ENCODE data around the gene RMND5B.

The RMND5B gene

DNA sequence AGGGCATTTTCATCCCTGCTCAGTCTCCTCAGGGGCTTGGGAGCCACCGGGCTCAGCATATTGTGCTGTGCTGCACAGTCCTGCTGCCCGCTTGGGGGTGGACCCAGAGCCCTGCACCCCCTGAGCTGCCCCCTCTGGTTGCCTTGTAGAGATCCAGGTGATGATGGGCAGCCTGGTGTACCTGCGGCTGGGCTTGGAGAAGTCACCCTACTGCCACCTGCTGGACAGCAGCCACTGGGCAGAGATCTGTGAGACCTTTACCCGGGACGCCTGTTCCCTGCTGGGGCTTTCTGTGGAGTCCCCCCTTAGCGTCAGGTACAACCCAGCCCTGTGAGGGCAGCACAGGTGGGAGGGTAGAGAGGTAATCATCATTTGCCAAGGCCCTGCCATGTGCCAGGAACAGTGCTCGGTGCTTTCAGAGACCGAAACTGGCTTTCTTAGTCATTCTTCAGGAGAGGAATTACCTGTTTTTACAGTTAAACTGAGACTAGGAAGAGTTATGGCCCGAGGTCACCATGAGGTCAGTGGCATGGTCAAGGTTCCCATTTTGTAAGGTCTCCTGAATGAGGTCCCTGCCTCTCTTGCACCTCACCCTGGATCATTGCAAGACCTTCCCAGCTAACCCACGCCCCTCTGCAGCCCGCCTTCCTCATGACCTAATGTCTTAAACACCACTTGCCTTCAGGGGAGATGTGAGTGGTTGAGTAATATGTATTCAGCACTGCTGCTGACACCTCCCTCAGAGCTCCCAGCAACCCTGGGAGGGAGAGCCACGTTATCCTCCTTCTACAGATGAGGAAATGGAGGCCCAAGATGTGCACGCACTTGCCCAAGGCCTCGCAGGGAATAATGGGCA lies 15.4 kb downstream of the RMND5B start:
- no peak for TF ChIP-seq MYC (IDR thresholded peaks at IDR 0.05; ENCODE audit: low read depth, low read length)
- TF ChIP-seq POLR2A (IDR thresholded peaks at IDR 0.05; ENCODE audit: extremely low read depth, insufficient read length) = no peak
- TF ChIP-seq, protein P1, sequence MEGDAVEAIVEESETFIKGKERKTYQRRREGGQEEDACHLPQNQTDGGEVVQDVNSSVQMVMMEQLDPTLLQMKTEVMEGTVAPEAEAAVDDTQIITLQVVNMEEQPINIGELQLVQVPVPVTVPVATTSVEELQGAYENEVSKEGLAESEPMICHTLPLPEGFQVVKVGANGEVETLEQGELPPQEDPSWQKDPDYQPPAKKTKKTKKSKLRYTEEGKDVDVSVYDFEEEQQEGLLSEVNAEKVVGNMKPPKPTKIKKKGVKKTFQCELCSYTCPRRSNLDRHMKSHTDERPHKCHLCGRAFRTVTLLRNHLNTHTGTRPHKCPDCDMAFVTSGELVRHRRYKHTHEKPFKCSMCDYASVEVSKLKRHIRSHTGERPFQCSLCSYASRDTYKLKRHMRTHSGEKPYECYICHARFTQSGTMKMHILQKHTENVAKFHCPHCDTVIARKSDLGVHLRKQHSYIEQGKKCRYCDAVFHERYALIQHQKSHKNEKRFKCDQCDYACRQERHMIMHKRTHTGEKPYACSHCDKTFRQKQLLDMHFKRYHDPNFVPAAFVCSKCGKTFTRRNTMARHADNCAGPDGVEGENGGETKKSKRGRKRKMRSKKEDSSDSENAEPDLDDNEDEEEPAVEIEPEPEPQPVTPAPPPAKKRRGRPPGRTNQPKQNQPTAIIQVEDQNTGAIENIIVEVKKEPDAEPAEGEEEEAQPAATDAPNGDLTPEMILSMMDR (IDR thresholded peaks at IDR 0.05; ENCODE audit: low read depth, low read length) = peak; percentile 85
- TF ChIP-seq, protein P2, sequence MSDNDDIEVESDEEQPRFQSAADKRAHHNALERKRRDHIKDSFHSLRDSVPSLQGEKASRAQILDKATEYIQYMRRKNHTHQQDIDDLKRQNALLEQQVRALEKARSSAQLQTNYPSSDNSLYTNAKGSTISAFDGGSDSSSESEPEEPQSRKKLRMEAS (IDR thresholded peaks at IDR 0.05; ENCODE audit: low read depth, low read length) = no peak
- no peak overlapping the region for H3K4me3 ChIP-seq (ENCODE audit: low read depth, low read length)
- DNase-seq (ENCODE audit: low read depth) = peak; percentile 61

DNA sequence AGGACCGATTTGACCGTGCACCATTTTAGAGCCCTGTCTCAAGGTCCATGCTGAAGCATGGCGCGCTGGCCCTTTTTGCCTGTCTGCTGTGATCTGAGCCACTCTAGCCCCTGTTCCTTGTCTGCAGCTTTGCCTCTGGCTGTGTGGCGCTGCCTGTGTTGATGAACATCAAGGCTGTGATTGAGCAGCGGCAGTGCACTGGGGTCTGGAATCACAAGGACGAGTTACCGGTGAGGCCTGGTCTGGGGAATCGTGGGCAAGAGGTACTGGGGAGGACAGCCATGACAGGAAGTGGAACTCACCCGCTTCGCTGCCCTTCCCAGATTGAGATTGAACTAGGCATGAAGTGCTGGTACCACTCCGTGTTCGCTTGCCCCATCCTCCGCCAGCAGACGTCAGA lies 16.6 kb downstream of the RMND5B start:
- H3K4me3 ChIP-seq (ENCODE audit: low read depth, low read length) = no peak overlapping the region
- no peak for TF ChIP-seq POLR2A (IDR thresholded peaks at IDR 0.05; ENCODE audit: extremely low read depth, insufficient read length)
- TF ChIP-seq, protein P1 (IDR thresholded peaks at IDR 0.05; ENCODE audit: low read depth, low read length) = no peak
- TF ChIP-seq MYC (IDR thresholded peaks at IDR 0.05; ENCODE audit: low read depth, low read length) = no peak
- TF ChIP-seq, protein P2 (IDR thresholded peaks at IDR 0.05; ENCODE audit: low read depth, low read length) = no peak
- DNase-seq (ENCODE audit: low read depth) = no peak

DNA sequence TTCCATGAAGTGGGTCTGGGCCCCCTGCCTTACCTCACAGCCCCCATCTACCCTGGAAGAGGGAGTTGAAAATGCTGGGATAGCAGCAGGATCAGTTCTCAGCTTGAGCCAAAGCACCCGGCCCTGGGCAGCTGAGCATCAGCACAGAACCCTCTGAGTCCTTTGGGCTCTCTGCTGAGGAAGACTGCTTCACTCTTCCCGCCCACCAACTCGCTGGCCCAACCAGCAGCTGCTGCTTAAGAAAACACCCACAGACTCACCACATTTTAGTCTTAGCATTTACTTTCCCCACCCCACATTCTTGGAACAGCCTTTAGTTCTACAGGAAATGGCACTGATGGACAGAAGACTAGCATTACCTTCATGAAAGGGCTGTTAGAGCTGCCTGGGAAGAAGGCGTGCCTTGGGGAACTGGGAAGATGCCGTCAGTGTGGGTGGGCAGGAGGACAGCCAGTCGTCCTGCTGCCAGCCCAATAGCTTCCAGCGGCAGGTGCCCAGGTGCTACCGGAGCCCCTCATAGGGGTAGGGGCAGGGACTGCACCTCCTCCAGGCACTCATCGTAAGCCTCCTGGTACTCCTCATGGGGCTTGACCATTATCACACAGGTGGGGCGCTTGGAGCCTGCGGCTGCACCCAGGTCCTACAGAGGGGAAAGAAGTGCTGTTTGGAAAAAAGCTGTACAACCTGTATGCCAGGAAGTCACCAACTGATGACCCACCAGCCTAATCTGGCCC lies 18.6 kb downstream of the RMND5B start:
- TF ChIP-seq POLR2A (IDR thresholded peaks at IDR 0.05; ENCODE audit: extremely low read depth, insufficient read length) = no peak
- TF ChIP-seq, protein P1 (IDR thresholded peaks at IDR 0.05; ENCODE audit: low read depth, low read length) = no peak
- TF ChIP-seq MYC (IDR thresholded peaks at IDR 0.05; ENCODE audit: low read depth, low read length) = no peak
- TF ChIP-seq, protein P2 (IDR thresholded peaks at IDR 0.05; ENCODE audit: low read depth, low read length) = no peak

DNA sequence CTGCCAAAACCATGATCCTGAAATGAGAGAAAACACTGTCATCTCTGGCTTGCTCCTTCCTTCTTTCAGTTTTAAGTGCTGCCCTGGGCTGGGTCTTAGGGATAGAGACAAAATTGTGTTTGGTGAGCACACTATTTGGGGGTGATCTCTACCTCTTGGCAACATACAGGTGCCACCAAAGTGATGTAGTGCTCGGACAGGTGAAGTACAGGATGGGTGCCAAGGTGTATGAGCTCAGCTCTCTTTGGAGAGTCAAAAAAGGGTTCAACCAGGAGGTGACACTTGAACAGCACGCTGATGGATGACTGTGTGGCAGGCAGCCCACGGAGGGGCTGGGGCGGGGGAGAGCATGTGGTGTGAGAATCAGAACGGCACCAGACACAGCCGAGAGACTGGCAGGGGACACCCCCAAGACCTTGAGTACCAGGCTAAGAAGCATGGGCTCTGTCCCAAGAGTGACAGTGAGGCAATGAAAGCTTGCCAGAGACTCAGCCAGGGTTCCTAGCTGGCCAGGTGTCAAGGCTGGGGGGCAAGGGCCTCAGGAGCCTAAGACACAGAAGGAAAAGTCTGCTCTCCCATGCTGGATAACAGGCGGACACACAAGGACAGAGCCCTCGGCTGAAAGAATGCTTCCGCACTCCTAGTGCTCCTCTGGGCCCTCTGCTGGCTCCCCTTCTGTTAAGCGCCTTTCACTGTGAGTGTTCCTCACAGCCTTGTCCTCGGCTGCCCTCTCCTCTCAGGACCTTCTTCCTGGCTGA lies 20.3 kb downstream of the RMND5B start:
- no peak overlapping the region for H3K4me3 ChIP-seq (ENCODE audit: low read depth, low read length)
- no peak for DNase-seq (ENCODE audit: low read depth)
- TF ChIP-seq, protein P2 (IDR thresholded peaks at IDR 0.05; ENCODE audit: low read depth, low read length) = no peak
- TF ChIP-seq POLR2A (IDR thresholded peaks at IDR 0.05; ENCODE audit: extremely low read depth, insufficient read length) (no peak), MYC (IDR thresholded peaks at IDR 0.05; ENCODE audit: low read depth, low read length) (no peak)
- TF ChIP-seq, protein P1 (IDR thresholded peaks at IDR 0.05; ENCODE audit: low read depth, low read length) = no peak

More for the DNA sequence above, 18.6 kb downstream of the RMND5B start:
- no peak overlapping the region for H3K4me3 ChIP-seq (ENCODE audit: low read depth, low read length)
- DNase-seq (ENCODE audit: low read depth) = no peak
